ENCODE data around the gene ABCG8.
A peak's percentile ranks its signal among the peaks of the same experiment; 100 is the strongest.

ABCG8 gene

GRCh38 chr2:43826305-43827250, 12.2 kb upstream of the ABCG8 start:
- no peak for DNase-seq (ENCODE audit: low spot score)

- no peak for DNase-seq (ENCODE audit: low spot score)
Measured at GRCh38 chr2:43831543-43832294, 7.1 kb upstream of the ABCG8 start.

DNA sequence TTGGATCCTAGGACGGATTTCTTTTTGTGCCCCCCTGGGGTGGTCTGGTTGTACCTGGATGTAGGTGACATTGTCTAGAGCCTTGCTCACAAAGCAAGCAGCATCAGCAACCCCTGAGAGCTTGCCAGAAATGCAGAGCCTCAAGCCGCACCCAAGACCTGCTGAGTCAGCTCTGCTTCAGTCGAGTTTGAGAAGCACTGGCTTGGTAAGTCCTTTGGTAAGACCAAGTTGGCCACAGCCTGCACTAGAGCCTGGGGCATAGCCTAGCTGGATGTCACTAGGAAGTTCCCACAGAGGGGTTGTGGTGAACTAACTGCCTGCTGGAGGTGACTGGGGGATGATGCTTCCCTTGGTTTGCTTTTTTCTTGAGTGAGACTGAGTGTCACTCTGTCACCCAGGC, 6.3 kb upstream of the ABCG8 start:
- no peak for DNase-seq (ENCODE audit: low spot score)

DNA sequence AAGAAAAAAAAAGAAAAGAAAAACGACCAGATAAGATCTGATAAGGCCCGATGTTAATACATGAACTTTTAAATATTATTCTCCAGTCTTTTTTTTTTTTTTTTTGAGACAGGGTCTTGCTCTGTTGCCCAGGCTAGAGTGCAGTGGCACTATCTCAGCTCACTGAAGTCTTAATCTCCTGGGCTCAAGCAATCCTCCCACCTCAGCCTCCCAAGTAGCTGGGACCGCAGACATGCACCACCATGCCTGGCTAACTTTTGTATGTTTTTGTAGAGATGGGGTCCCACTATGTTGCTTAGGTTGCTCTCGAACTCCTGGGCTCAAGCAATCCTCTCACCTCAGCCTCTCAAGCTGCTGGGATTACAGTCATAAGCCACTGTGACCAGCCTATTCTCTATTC, 1.7 kb upstream of the ABCG8 start:
- no peak for DNase-seq (ENCODE audit: low spot score)

DNA sequence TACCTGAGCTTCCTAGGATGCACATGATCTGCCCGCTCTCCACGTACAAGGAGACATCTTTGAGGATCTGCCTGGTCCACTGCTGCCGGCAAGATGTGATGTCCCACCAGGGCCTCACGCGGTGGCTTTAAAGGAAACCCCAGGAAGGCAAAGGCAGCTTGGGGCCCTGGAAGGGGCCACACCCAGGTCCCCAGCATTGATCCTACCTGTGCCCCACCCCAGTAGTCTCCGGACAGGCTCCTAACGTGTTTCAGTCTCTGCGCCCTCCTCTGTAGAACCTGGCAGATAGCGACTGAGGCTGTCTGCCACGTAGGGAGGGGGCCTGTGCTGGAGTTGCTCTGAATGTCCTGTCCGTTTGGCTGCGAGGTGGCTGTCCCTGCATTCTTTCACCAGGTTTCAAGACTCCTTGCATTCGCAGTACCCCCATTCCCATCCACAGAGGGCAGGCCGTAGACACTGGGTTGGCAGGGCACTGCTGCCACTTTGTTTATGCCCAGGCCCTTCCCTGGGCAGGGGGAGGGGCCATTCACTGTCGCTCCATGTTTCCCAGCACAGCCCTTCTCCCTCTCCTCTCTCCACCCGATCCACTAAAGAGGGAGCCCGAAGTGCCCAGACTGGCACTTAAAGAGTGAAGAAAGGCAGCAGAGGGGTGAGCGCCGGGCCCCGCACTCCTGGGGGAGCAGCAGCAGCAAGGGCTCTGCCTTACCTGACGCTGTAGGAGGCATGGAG, 776 bp upstream of the ABCG8 start:
- DNase-seq (ENCODE audit: low spot score), result no peak

DNA sequence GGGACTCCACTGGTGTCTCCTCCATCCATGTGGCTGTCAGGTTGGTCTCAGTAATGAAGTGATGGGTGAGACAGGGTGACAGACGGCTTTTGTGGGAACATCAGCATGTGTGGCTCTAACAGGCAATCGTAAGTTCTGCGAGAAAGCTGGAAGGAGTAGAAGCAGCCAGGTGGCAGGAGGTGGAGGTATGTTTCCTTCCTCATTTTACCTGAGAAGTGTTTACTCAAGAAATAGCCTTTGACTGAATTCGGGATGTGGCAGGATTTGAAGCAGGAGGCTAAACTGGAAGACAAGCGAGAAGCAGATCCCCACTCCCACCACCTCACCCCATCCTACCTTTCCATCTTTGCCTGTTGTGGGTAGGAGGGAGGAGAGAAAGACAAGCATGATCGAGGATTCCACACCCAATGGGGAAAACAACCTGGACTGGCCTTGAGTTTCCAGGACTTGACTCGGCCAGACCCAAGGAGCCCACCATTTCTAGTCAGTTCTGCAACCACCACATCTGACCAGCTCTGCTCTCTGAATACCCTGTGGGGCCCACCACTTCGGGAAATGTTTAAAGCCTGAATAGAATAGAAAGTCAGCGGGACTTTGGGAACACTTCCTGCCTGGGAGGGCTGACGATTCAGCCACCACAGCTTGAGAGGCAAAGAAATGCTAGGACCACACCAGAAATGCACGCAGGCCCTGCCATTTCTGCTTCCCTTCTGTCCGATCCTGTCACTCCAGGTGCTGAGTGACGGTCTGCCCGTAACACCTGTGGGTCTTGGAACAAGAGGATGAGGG, 1.2 kb downstream of the ABCG8 start:
- no peak for DNase-seq (ENCODE audit: low spot score)

- peak; percentile 32 for DNase-seq (ENCODE audit: low spot score)
Measured at GRCh38 chr2:43840965-43841364, 2.2 kb downstream of the ABCG8 start.

- DNase-seq (ENCODE audit: low spot score), result no peak
Measured at GRCh38 chr2:43841949-43842865, 3.4 kb downstream of the ABCG8 start.

DNA sequence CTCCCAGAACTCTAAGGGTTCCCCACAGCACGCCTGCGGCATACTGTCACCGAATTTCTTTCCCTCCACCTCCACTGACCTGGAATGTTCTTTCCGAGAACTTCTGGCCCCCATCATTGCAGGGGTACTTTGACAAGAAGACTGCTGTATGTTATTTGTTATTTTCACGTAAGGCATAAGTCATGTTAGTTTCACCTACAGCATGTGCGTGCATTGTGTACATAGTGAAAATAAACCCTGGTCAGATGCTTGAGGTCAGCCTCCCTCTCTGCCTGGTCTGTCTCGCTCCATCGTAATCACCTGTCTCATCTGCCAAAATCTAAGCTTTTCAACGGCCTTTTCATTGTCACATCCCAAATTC, 4.1 kb downstream of the ABCG8 start:
- DNase-seq (ENCODE audit: low spot score), result no peak

GRCh38 chr2:43845181-43845580, 6.4 kb downstream of the ABCG8 start:
- no peak for DNase-seq (ENCODE audit: low spot score)

GRCh38 chr2:43846140-43846793, 7.5 kb downstream of the ABCG8 start:
- DNase-seq (ENCODE audit: low spot score), result no peak

GRCh38 chr2:43848214-43848613, 9.4 kb downstream of the ABCG8 start:
- DNase-seq (ENCODE audit: low spot score), result no peak

GRCh38 chr2:43851011-43851980, 12.5 kb downstream of the ABCG8 start:
- no peak for DNase-seq (ENCODE audit: low spot score)

GRCh38 chr2:43852196-43852730, 13.5 kb downstream of the ABCG8 start:
- no peak for DNase-seq (ENCODE audit: low spot score)

GRCh38 chr2:43853141-43854081, 14.6 kb downstream of the ABCG8 start:
- no peak for DNase-seq (ENCODE audit: low spot score)

GRCh38 chr2:43854671-43855070, 15.9 kb downstream of the ABCG8 start:
- DNase-seq (ENCODE audit: low spot score), result no peak

DNA sequence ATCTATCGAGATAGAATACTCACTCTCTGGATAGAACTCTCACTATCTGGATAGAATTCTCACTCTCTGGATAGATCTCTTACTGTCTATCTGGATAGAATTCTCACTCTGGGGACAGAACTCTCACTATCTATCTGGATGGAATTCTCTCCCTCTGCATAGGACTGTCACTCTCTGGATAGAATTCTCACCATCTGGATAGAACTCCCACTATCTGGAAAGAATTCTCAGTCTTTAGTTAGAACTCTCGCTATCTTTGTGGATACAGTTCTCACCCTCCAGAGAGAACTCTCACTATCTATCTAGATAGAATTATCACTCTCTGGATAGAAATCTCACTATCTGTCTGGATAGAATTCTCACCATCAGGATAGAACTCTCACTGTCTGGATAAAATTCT, 16.5 kb downstream of the ABCG8 start:
- DNase-seq (ENCODE audit: low spot score), result no peak

GRCh38 chr2:43872151-43872550, 33.4 kb downstream of the ABCG8 start:
- DNase-seq (ENCODE audit: low spot score), result no peak
